Coronary artery (tissue), 2 donors: Measurements from ENCODE around the gene ADAMTS9.

Source experiments
- DNase-seq: peaks from one replicate; pipeline ENCODE4 v3.0.0-alpha.2; 2017; ENCODE audit warnings: low spot score
- H3K27ac ChIP-seq, 2 donors: fragments of 200-600 bp; sonication (generic); one replicate each; pipeline ENCODE4 v1.5.1; 2016 to 2019
- H3K4me3 ChIP-seq: fragments of 200-600 bp; sonication (generic); 2 replicates; pipeline ENCODE4 v1.5.1; 2016; ENCODE audit warnings: mild to moderate bottlenecking, moderate library complexity
- CTCF ChIP-seq: fragments of 200-600 bp; sonication (generic); IDR thresholded peaks from one replicate; pipeline ENCODE4 v1.5.1; 2019; ENCODE audit warnings: antibody characterized with exemption

Gene ADAMTS9

GRCh38 chr3:64647825-64648224 lies 40.0 kb downstream of the ADAMTS9 start:
- DNase-seq, result no peak
- no peak for TF ChIP-seq CTCF
- Histone ChIP-seq H3K4me3 (no peak overlapping the region), H3K27ac (no peak overlapping the region)

- H3K4me3 ChIP-seq, result no peak overlapping the region
- TF ChIP-seq CTCF, result no peak
- H3K27ac ChIP-seq, result peak overlapping the region in 1 of 2 donors; percentile 30
- DNase-seq, result no peak
Measured at GRCh38 chr3:64645243-64645642, 42.6 kb downstream of the ADAMTS9 start.

GRCh38 chr3:64644483-64644882 lies 43.3 kb downstream of the ADAMTS9 start:
- no peak for DNase-seq
- Histone ChIP-seq H3K27ac (no peak overlapping the region), H3K4me3 (no peak overlapping the region)
- no peak for TF ChIP-seq CTCF

DNA sequence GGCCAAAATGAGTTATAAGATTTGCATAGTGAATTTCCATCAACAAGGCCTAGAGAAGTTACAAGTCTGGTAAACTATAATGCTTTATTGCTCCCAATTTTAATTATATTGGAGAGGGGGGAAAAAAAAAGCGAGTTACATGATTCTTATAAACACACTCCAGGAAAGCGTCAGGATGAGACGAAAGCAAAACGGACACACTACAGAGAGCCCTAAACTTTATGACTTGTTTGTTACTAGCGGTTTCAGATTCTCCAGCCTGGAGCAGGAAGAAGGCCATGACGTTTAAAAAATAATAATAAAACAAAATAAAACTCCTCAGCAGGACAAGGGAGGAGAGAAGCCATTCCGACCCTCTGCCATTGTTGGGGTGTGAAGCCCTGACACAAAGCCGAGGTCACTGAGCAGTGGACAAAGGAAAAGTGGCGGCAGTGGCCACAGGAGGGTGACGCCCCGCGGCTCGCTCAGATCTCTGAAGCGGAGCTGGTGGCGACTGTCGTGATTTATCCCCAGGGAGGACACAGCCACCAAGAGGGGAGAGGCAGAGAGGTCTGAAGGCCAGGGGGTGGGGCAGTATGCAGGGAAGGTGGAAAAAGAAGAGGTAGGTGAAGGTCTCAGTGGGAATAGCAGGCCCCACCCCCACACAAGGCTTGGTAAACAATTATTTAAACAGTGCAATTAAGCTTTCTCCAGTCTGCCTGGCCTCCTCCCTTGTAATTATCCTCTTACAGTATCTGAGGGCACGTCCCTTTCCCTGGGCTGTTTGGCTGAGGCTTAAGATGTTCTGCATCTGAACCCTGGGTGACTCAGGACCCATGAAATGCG lies 45.3 kb downstream of the ADAMTS9 start:
- no peak for TF ChIP-seq CTCF
- Histone ChIP-seq H3K27ac (no peak overlapping the region), H3K4me3 (no peak overlapping the region)
- no peak for DNase-seq

DNA sequence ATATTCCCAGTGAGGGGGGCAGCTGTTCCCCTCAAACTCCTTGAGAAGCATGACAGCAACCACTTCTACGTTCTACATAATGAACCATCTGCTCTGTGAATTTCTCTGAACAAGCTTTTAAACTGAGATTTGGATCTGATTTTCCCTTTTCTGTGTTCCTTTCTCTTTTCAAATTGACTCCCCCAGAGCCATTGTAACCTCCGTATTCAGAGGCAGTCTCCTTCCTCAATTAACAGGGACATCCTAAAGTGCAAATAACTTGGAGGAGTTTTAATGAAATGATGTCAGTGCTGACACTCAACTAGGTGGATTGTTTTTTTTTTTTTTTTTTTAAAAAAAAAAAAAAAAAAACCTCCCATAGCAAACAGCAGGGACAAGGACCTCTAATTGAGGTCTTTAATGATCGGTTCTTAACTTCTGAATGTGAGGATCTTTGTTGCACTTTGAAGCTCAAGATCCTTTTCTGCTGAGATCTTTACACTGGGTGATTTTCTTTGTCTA lies 48.8 kb downstream of the ADAMTS9 start:
- H3K4me3 ChIP-seq, result no peak overlapping the region
- no peak for DNase-seq
- no peak overlapping the region for H3K27ac ChIP-seq
- no peak for TF ChIP-seq CTCF

- no peak overlapping the region for H3K27ac ChIP-seq
- no peak for DNase-seq
- TF ChIP-seq CTCF, result no peak
Measured at GRCh38 chr3:64638511-64638910, 49.3 kb downstream of the ADAMTS9 start.

GRCh38 chr3:64634417-64634816 lies 53.4 kb downstream of the ADAMTS9 start:
- DNase-seq, result no peak
- no peak for TF ChIP-seq CTCF
- H3K4me3 ChIP-seq, result no peak overlapping the region
- no peak overlapping the region for H3K27ac ChIP-seq

More at GRCh38 chr3:64638511-64638910, 49.3 kb downstream of the ADAMTS9 start:
- no peak overlapping the region for H3K4me3 ChIP-seq
